ENCODE results near the gene ZNF366.

DNA sequence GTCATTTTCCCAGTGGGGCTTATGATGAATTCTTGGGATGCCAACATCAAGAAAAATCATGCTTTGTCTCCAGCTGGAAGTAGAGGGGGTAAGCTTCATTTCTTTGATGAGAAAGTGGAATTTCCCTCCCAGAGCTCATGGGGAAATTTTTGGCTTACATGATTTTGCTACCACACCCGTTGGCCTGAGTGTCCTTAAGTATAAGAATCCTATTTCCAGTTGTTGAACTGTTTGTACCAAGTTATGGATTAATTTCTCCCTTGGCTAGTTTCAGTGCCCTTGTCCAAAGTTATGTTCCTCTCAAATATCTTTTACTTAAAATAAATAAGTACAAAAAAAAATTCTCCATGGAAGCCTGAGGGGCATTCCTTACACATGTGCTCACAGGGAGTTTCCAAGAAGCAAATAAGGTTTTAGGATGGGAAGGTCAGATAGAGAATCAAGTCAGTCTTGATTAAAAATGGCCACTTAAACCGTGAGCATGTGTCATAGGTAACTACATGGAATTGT is 104.8 kb downstream of the ZNF366 start:
- no peak for TF ChIP-seq CTCF (IDR thresholded peaks at IDR 0.05)
- TF ChIP-seq EP300 (IDR thresholded peaks at IDR 0.05), result no peak

All from ovary (tissue), 3 donors.